Duodenal mucosa (tissue), 2 donors: ENCODE measurements around the gene NCAPG2.

Source experiments
- H3K27ac ChIP-seq: one replicate; pipeline ENCODE4 v1.7.0; 2013; ENCODE audit warnings: low read depth, low read length
- H3K27me3 ChIP-seq, 2 donors: one replicate each; pipeline ENCODE4 v1.7.0; 2013; ENCODE audit warnings: low read length in 2 of 2, control low read depth in 1 of 2; ENCODE audit not compliant: insufficient read depth in 2 of 2, control insufficient read depth in 1 of 2
- H3K36me3 ChIP-seq, 2 donors: one replicate each; pipeline ENCODE4 v1.7.0; 2013; ENCODE audit warnings: low read length in 2 of 2, control low read depth in 1 of 2; ENCODE audit not compliant: insufficient read depth in 2 of 2, control insufficient read depth in 1 of 2
- H3K4me1 ChIP-seq, 2 donors: one replicate each; pipeline ENCODE4 v1.7.0; 2013; ENCODE audit warnings: low read length in 2 of 2, control low read depth in 1 of 2; ENCODE audit not compliant: insufficient read depth in 2 of 2, control insufficient read depth in 1 of 2
- H3K4me3 ChIP-seq, 2 donors: one replicate each; pipeline ENCODE4 v1.7.0; 2013; ENCODE audit warnings: low read length in 2 of 2, low read depth in 1 of 2
- H3K9ac ChIP-seq, 2 donors: one replicate each; pipeline ENCODE4 v1.7.0; 2013; ENCODE audit warnings: low read length in 2 of 2, low read depth in 1 of 2
- H3K9me3 ChIP-seq, 2 donors: one replicate each; pipeline ENCODE4 v1.7.0; 2013; ENCODE audit warnings: low read length in 2 of 2, control low read depth in 1 of 2; ENCODE audit not compliant: control insufficient read depth in 1 of 2

The NCAPG2 gene, protein sequence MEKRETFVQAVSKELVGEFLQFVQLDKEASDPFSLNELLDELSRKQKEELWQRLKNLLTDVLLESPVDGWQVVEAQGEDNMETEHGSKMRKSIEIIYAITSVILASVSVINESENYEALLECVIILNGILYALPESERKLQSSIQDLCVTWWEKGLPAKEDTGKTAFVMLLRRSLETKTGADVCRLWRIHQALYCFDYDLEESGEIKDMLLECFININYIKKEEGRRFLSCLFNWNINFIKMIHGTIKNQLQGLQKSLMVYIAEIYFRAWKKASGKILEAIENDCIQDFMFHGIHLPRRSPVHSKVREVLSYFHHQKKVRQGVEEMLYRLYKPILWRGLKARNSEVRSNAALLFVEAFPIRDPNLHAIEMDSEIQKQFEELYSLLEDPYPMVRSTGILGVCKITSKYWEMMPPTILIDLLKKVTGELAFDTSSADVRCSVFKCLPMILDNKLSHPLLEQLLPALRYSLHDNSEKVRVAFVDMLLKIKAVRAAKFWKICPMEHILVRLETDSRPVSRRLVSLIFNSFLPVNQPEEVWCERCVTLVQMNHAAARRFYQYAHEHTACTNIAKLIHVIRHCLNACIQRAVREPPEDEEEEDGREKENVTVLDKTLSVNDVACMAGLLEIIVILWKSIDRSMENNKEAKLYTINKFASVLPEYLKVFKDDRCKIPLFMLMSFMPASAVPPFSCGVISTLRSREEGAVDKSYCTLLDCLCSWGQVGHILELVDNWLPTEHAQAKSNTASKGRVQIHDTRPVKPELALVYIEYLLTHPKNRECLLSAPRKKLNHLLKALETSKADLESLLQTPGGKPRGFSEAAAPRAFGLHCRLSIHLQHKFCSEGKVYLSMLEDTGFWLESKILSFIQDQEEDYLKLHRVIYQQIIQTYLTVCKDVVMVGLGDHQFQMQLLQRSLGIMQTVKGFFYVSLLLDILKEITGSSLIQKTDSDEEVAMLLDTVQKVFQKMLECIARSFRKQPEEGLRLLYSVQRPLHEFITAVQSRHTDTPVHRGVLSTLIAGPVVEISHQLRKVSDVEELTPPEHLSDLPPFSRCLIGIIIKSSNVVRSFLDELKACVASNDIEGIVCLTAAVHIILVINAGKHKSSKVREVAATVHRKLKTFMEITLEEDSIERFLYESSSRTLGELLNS

DNA sequence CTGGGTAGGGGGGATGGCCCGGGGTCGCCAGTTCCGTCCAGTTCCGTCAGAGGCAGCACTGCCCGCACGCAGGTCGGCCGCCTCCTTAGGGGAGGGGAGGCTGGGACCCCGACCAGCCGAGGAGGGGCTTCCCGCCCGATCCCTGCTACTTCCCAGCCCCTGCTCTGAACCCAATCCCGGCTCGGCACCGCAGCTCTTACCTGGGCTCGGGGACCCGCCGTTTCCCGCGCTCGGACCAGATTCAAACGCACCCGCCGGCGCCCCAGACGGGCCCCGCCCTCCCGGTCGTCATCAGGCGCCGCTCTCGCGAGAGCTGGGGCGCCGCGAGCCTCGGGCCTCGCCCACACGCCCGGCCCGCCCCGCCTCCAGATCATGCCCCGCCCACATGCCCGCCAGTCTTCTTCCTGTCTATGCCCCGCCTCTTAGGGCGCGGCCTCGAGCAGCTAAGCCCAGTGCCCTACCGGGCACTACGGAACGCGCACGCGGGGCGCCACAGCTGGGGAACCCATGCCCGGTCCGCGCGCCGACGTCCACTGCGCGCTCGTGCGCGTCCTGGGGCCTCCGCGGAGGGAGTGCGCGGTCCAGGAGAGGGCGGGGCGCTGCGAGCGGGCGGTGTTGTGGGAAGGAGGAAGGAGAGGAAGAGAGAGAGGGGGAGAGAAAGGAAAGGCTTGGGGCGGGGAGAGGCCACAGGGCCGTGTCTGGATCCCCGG lies at the start of gene NCAPG2:
NCAPG2 (minus strand) TSS at position 281 of the 710 bp plus-strand sequence. CDS start 2,905 bp downstream, outside the sequence.
- Histone ChIP-seq H3K9me3 (peaks cover 0 to 5% of the 10 kb centered on the region in 2 donors), H3K27me3 (no peaks in the 10 kb centered on the region), H3K36me3 (no peaks in the 10 kb centered on the region), H3K4me1 (peaks cover 15% of the 10 kb centered on the region in 2 donors), H3K4me3 (peak within 1 kb of the TSS; percentile 91 to 93), H3K27ac (peak within 1 kb of the TSS; percentile 81), H3K9ac (peak within 1 kb of the TSS; percentile 79 to 89)

GRCh38 chr7:158753900-158754299 lies 49.3 kb upstream of the NCAPG2 start:
- no peak overlapping the region for H3K9ac ChIP-seq
- no peak overlapping the region for H3K4me3 ChIP-seq
- H3K36me3 ChIP-seq = peaks cover 18 to 31% of the 10 kb centered on the region in 2 donors
- no peak overlapping the region for H3K27ac ChIP-seq
- H3K4me1 ChIP-seq = no peaks in the 10 kb centered on the region
- H3K27me3 ChIP-seq = no peaks in the 10 kb centered on the region
- H3K9me3 ChIP-seq = no peaks in the 10 kb centered on the region

- H3K4me1 ChIP-seq = no peaks in the 10 kb centered on the region
These were observed 47.1 kb upstream of the NCAPG2 start for GRCh38 chr7:158751751-158752150.

GRCh38 chr7:158751199-158751598 lies 46.6 kb upstream of the NCAPG2 start:
- Histone ChIP-seq H3K27ac (no peak overlapping the region), H3K36me3 (peaks cover 19 to 39% of the 10 kb centered on the region in 2 donors), H3K9me3 (no peaks in the 10 kb centered on the region), H3K9ac (no peak overlapping the region), H3K4me1 (no peaks in the 10 kb centered on the region), H3K4me3 (no peak overlapping the region), H3K27me3 (no peaks in the 10 kb centered on the region)

More at GRCh38 chr7:158751751-158752150, 47.1 kb upstream of the NCAPG2 start:
- H3K9me3 ChIP-seq = no peaks in the 10 kb centered on the region
- H3K27me3 ChIP-seq = no peaks in the 10 kb centered on the region
- H3K36me3 ChIP-seq = peaks cover 19 to 34% of the 10 kb centered on the region in 2 donors
- no peak overlapping the region for H3K27ac ChIP-seq
- no peak overlapping the region for H3K4me3 ChIP-seq
- no peak overlapping the region for H3K9ac ChIP-seq

GRCh38 chr7:158750702-158751101 lies 46.1 kb upstream of the NCAPG2 start:
- Histone ChIP-seq H3K4me3 (no peak overlapping the region), H3K27ac (no peak overlapping the region), H3K9ac (no peak overlapping the region), H3K9me3 (no peaks in the 10 kb centered on the region), H3K36me3 (peaks cover 17 to 44% of the 10 kb centered on the region in 2 donors), H3K27me3 (no peaks in the 10 kb centered on the region), H3K4me1 (no peaks in the 10 kb centered on the region)

- Histone ChIP-seq H3K4me3 (no peak overlapping the region), H3K27me3 (no peaks in the 10 kb centered on the region), H3K9me3 (no peaks in the 10 kb centered on the region), H3K36me3 (peaks cover 23 to 46% of the 10 kb centered on the region in 2 donors), H3K9ac (no peak overlapping the region), H3K4me1 (no peaks in the 10 kb centered on the region), H3K27ac (no peak overlapping the region)
These were observed 44.8 kb upstream of the NCAPG2 start for GRCh38 chr7:158749396-158749795.

GRCh38 chr7:158748335-158748734 lies 43.7 kb upstream of the NCAPG2 start:
- no peaks in the 10 kb centered on the region for H3K27me3 ChIP-seq
- H3K4me3 ChIP-seq = no peak overlapping the region
- H3K36me3 ChIP-seq = peaks cover 25 to 48% of the 10 kb centered on the region in 2 donors
- no peaks in the 10 kb centered on the region for H3K9me3 ChIP-seq
- H3K9ac ChIP-seq = no peak overlapping the region
- no peaks in the 10 kb centered on the region for H3K4me1 ChIP-seq
- H3K27ac ChIP-seq = no peak overlapping the region

DNA sequence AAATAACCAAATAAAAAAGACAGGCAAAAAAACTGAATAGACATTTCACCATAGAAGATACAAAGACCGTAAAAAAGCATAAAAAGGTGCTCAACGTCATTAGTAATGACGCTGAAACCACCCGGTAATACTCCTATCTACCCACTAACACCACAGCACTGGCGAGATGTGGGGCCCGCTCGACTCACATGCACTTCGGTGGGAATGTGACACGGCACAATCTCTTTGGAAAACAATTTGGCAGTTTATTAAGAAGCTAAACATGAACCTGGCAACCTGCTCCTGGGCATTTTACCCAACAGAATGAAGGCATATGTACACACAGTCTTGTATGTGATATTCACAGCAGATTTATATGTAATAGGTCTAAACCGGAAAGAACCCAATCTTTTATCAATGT lies 42.8 kb upstream of the NCAPG2 start:
- Histone ChIP-seq H3K27ac (no peak overlapping the region), H3K4me3 (no peak overlapping the region), H3K27me3 (no peaks in the 10 kb centered on the region), H3K9me3 (no peaks in the 10 kb centered on the region), H3K4me1 (no peaks in the 10 kb centered on the region), H3K36me3 (peaks cover 33 to 51% of the 10 kb centered on the region in 2 donors), H3K9ac (no peak overlapping the region)

GRCh38 chr7:158746957-158747356 lies 42.4 kb upstream of the NCAPG2 start:
- no peaks in the 10 kb centered on the region for H3K9me3 ChIP-seq
- no peak overlapping the region for H3K9ac ChIP-seq
- no peaks in the 10 kb centered on the region for H3K27me3 ChIP-seq
- H3K4me3 ChIP-seq = no peak overlapping the region
- H3K36me3 ChIP-seq = peaks cover 34 to 55% of the 10 kb centered on the region in 2 donors
- no peaks in the 10 kb centered on the region for H3K4me1 ChIP-seq
- no peak overlapping the region for H3K27ac ChIP-seq
